Stimulated activated effector memory CD8-positive, alpha-beta T cell treated with anti-CD3 and anti-CD28 coated beads, Interleukin-12 subunit alpha, Interleukin-12 subunit beta, amount 100 ng/mL, for 72 hours (primary cell): Measurements from ENCODE around the gene DNAH11.

Experiments used
- ATAC-seq: fragments of 150-1000 bp; cut with Tn5 transposase; 2 replicates; pipeline ENCODE4 v1.10.0; 2021
- DNase-seq, 2 donors: peaks; one replicate each; pipeline ENCODE4 v3.0.0; 2021 to 2022; ENCODE audit warnings: low spot score in 2 of 2
- H3K27ac Mint-ChIP-seq: one replicate; pipeline ENCODE4 v1.8.0; 2022; ENCODE audit warnings: mild to moderate bottlenecking, mixed read lengths
- H3K36me3 Mint-ChIP-seq: one replicate; pipeline ENCODE4 v1.8.0; 2022; ENCODE audit warnings: mild to moderate bottlenecking, mixed read lengths
- H3K4me1 Mint-ChIP-seq: one replicate; pipeline ENCODE4 v1.8.0; 2022; ENCODE audit warnings: mixed read lengths
- H3K4me3 Mint-ChIP-seq: one replicate; pipeline ENCODE4 v1.8.0; 2022; ENCODE audit warnings: mild to moderate bottlenecking, mixed read lengths
- H3K9me3 Mint-ChIP-seq: one replicate; pipeline ENCODE4 v1.8.0; 2022; ENCODE audit warnings: mixed read lengths

DNAH11 gene

DNA sequence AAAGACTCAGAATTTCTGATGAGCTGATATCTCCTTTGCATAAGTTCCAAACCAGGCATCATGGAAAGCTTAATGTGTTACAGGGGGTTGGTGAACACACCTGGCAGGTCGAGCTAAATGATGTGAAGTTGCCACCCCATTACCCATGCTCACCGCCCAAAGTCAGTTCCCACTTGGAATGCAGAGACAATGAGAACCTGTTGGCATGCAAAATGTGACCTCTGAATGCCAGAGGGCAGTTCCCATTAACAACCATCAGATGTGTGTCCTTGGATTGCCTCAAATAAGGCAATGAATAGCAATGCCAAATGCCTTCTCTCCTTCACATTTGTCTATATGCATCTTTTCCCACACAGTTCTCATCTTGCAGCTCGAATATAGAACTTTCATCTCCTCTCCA is 212.1 kb downstream of the DNAH11 start:
- no peaks in the 10 kb centered on the region for H3K4me1 Mint-ChIP-seq
- no peak overlapping the region for H3K4me3 Mint-ChIP-seq
- ATAC-seq (no peak), DNase-seq (no peak)
- no peaks in the 10 kb centered on the region for H3K36me3 Mint-ChIP-seq
- H3K27ac Mint-ChIP-seq: no peak overlapping the region
- no peaks in the 10 kb centered on the region for H3K9me3 Mint-ChIP-seq

DNA sequence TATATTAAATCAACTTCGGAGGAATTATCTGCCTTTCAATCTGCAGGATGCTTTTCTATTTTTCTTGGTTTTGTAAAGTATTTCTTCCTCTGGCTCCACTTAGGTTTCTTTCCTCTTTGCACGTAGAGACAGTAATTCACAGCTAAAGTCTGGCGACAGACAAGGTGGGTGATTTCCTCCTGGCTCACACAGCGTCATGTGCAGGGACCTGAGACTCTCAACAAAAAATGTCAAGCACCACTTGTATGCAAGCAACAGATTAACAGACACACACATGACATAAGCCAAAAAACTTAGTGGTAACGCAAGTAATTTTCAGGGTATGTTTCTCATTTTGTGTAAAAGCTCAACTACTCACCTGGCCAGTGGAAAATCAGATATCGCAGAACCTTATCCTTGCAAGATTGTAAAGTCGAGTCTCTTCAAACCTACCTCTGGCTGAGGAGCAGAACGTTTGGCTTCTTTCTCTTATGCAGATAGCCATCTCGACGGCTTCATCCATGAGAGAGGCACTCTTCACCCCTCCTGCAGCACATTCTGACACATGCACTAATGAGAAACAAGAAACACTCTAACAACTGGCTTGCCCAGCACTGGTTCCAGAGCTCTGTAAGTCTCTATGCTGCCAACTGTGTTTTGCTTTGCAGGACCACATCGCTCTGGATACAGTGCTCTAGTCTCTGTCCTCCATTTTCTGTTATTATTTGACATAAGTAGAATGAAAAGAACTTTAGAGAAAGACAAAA is 214.9 kb downstream of the DNAH11 start:
- Mint-ChIP-seq H3K9me3 (no peaks in the 10 kb centered on the region), H3K27ac (no peak overlapping the region), H3K4me1 (no peaks in the 10 kb centered on the region), H3K4me3 (no peak overlapping the region), H3K36me3 (no peaks in the 10 kb centered on the region)
- DNase-seq (no peak), ATAC-seq (no peak)

DNA sequence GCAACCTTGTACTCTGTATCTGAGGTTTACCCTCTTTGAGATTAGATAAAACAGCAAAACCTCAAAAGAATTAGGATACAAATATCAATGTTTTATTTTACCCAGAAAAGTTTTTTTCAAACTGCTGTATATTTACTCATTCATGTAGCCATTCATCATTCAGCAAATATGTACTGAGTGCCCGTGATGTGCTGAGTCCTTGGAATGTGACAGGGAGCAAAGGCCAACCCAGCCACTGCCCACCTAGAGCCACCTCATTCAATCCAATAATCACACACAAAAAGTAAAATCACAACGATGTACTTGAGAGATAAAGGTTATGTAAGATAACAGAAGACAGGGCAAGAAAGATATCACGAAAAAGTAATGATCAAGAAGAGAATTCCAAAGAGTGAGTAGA is 215.4 kb downstream of the DNAH11 start:
- no peak for ATAC-seq
- DNase-seq: no peak
- H3K36me3 Mint-ChIP-seq: no peaks in the 10 kb centered on the region
- no peak overlapping the region for H3K27ac Mint-ChIP-seq
- H3K9me3 Mint-ChIP-seq: no peaks in the 10 kb centered on the region
- no peaks in the 10 kb centered on the region for H3K4me1 Mint-ChIP-seq
- H3K4me3 Mint-ChIP-seq: no peak overlapping the region

DNA sequence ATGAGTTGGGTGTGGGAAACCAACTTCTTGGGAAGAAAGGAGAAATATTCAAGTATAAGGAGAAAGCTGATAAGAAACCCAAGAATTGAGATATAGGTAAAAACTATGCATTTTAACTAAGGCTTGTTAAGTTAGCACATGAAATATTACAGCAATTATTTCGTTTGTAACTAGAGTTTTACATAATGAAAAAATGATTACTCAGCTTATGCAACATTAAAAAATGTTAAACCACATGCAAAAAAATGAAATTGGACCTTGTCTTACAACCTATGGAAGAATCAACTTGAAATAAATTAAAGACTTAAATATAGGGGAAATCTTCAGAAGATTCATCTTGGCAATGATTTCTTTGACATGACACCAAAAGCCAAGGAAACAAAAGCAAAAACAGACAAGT is 219.6 kb downstream of the DNAH11 start:
- Mint-ChIP-seq H3K27ac (no peak overlapping the region), H3K4me3 (no peak overlapping the region), H3K4me1 (no peaks in the 10 kb centered on the region), H3K9me3 (no peaks in the 10 kb centered on the region), H3K36me3 (no peaks in the 10 kb centered on the region)
- no peak for DNase-seq
- no peak for ATAC-seq

DNA sequence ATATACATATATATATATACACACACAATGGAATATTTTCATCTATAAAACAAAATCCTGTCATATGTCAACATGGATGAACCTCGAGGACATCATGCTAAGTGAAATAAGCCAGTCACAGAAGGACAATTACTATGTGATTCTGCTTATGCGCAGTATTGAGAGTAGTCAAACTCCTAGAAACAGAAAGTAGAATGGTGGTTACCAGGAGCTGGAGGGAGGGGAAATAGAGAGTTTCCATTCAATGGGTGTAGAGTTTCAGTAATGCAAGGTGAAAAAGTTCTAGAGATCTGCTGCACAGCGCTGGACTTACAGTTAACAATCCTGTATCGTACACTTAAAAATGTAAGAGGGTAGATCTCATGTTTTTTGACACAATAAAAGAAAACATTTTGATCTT is 221.0 kb downstream of the DNAH11 start:
- H3K4me3 Mint-ChIP-seq: no peak overlapping the region
- H3K36me3 Mint-ChIP-seq: no peaks in the 10 kb centered on the region
- H3K27ac Mint-ChIP-seq: no peak overlapping the region
- DNase-seq (no peak), ATAC-seq (no peak)
- no peaks in the 10 kb centered on the region for H3K4me1 Mint-ChIP-seq
- no peaks in the 10 kb centered on the region for H3K9me3 Mint-ChIP-seq

DNA sequence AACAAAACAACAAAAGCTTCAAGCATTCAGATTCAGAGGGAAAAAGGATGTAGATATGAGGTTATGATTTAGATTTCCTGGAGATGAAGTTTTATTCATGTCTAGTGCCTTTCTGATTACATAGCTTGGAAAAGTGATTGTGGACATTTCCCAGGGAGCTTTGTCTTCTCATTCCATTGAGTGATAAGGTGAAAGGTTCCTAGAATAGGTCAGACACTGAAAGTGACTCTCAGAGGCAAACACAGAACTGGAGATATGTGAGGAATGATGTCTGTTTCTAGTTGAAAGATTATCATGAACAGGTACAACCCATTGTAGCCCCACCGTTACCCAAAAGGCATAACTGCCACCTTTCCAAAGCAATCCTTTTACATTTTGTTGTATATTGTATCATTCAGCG is 223.4 kb downstream of the DNAH11 start:
- Mint-ChIP-seq H3K4me1 (no peaks in the 10 kb centered on the region), H3K9me3 (no peaks in the 10 kb centered on the region), H3K4me3 (no peak overlapping the region), H3K36me3 (no peaks in the 10 kb centered on the region), H3K27ac (no peak overlapping the region)
- DNase-seq (no peak), ATAC-seq (no peak)

DNA sequence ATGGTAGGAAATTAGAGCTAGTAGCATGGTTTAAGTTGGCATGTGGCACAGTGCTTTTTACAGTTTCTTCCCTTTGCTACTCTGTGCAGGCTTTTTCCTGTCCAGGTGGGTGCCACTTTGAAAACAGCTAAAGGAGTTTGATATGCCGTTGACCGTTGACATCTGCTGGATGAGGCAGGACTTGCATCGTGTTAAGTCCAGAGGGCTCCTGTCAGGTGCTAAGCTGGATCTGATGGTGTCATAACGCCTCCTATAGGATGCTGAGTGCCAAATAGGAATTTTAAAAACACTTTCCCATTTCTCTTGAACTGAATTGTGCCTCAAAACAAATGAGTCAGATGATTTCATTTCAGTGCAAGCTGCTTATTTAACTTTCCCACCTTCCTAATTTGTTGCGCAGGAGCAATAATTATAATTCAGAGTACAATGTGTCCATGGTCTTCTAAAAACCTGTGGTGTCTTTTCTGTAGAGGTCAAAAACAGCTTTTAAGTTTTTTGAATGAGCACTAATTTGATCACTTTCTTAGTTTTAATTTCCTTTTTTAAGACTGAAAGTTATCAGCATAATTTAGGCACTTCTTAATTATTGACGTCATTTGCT is 224.6 kb downstream of the DNAH11 start:
- Mint-ChIP-seq H3K4me1 (no peaks in the 10 kb centered on the region), H3K4me3 (no peak overlapping the region), H3K27ac (no peak overlapping the region), H3K9me3 (no peaks in the 10 kb centered on the region), H3K36me3 (no peaks in the 10 kb centered on the region)
- ATAC-seq (peak; percentile 70), DNase-seq (no peak)

DNA sequence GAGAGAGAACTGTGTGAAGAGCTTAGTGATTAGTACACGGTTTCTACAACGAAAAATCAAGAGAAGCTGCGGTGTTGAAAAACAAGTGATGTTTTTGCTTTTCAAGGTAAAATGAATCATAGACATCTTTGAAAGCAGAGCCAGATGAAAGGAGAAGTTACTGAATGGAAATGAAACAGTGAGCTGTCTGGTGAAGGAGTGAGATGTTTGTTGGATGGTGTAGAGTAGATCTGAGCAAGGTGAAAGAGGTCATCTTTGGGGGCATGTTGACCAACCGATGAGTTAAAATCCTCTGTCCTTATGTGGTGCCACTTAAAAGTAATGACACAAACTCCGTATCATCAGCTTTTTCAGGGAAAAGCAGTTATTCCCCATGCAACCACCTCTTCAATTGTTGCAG is 225.4 kb downstream of the DNAH11 start:
- no peaks in the 10 kb centered on the region for H3K9me3 Mint-ChIP-seq
- DNase-seq: no peak
- H3K4me1 Mint-ChIP-seq: no peaks in the 10 kb centered on the region
- no peaks in the 10 kb centered on the region for H3K36me3 Mint-ChIP-seq
- no peak for ATAC-seq
- H3K27ac Mint-ChIP-seq: no peak overlapping the region
- no peak overlapping the region for H3K4me3 Mint-ChIP-seq

DNA sequence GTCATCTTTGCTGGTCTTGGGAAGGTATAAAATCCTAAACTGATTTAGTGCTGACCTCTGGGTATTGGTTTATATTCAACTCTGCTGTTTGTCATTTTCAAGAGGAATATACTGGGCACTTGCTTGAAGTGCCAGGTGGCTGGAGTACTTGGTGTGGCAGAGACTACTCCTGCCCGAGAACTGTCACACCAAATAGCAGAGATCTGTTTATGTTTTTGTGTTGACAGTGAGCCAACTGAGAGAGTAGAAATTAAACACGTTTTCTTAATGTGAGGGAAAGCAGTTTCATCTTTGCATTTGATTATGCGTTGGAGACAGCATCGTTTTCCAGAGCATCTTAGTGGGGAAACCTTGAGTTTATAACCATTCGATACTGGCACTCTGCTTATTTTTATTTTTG is 228.4 kb downstream of the DNAH11 start:
- ATAC-seq (no peak), DNase-seq (no peak)
- Mint-ChIP-seq H3K27ac (no peak overlapping the region), H3K4me1 (no peaks in the 10 kb centered on the region), H3K4me3 (no peak overlapping the region), H3K9me3 (no peaks in the 10 kb centered on the region), H3K36me3 (no peaks in the 10 kb centered on the region)

DNA sequence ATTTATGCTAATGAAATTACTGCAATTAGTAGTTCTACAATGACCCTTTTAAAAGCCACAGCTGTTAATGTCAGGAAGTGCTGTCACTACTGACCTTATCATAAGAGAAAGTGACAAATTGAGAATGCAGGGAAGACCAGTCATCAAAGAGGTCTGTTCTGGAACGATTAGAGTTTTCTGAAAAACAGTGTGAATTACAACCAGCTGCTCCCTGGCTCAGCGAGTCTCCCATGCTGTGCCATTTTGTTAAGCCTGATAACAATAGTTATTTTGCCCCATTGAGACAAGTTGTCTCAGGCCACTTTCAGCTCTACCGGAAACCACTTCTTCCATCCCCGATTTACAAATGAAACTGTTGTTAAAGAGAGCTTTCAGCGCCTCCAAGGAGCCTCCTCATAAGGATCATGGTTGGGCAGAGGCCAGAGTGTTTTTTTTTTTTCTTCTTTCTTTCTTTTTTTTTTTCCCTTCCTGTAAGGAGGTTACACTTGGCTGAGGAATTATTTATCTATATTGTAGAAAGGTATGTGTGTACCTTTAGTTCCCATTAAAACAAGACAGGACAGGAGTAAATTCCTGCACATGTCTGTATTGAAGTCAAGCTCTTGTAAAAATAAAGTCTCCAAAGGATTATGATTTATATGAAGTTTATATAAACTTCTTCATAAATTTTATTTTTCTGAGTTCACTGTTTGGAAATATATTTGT is 229.2 kb downstream of the DNAH11 start:
- Mint-ChIP-seq H3K27ac (no peak overlapping the region), H3K4me3 (no peak overlapping the region), H3K9me3 (no peaks in the 10 kb centered on the region), H3K36me3 (no peaks in the 10 kb centered on the region), H3K4me1 (no peaks in the 10 kb centered on the region)
- no peak for DNase-seq
- no peak for ATAC-seq

DNA sequence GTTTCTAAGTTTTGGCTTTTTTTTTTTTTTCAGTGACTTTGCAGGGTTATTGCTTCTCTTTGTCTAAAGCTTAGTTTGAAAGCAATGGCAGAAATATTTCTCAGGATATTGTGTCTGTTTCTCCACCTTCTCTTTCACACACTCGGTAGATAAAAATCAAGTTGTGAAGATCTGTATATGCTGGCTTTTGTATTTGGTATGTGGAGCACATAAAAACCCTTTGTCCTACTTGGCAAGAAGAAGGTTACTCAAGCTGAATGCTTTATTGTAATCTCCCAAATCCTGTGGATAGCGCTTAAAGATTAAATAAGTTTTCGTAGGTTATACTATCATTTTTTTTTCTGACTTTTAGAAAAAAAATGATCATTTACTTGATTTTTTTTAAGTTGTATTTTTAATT is 230.5 kb downstream of the DNAH11 start:
- ATAC-seq: no peak
- DNase-seq: no peak
- Mint-ChIP-seq H3K27ac (no peak overlapping the region), H3K4me3 (no peak overlapping the region), H3K9me3 (no peaks in the 10 kb centered on the region), H3K4me1 (no peaks in the 10 kb centered on the region), H3K36me3 (no peaks in the 10 kb centered on the region)

DNA sequence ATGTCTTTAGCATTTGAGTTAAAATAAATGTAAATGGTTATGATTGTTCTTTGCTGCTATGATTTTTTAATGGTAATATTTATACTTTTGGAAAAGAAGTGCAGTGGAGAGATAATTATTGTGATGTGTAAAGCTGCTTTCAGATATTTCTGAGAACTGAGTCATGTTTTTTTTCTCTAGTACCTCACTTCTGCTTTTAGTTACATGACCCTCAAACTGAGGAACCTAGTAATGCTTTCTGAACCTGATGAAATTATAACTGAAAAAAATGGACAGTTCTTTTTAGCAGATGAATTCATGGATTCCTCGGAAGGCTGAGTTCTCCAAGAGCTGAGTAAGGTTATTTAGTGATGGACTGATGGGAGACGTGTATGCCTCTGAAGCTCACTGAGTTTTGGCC is 235.1 kb downstream of the DNAH11 start:
- no peak overlapping the region for H3K27ac Mint-ChIP-seq
- no peak for ATAC-seq
- no peaks in the 10 kb centered on the region for H3K9me3 Mint-ChIP-seq
- no peak for DNase-seq
- no peaks in the 10 kb centered on the region for H3K36me3 Mint-ChIP-seq
- H3K4me1 Mint-ChIP-seq: no peaks in the 10 kb centered on the region
- H3K4me3 Mint-ChIP-seq: no peak overlapping the region

DNA sequence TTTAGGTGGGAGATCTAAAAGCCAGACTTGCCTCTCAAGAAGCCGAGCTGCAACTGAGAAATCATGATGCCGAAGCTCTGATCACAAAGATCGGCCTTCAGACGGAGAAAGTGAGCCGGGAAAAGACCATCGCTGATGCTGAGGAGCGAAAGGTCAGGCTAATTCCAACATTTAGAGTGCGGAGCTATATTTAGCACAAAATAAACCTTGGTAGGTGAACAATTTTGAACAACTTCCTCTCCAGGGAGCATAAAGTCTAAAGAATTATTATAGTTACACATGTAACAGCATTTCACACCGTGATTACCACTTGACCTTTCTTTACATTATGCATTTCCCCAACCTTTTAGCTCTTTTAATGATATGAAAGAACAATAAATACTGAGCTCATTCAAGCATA is 236.1 kb downstream of the DNAH11 start:
- DNase-seq: no peak
- Mint-ChIP-seq H3K27ac (no peak overlapping the region), H3K9me3 (no peaks in the 10 kb centered on the region), H3K4me3 (no peak overlapping the region), H3K36me3 (no peaks in the 10 kb centered on the region), H3K4me1 (no peaks in the 10 kb centered on the region)
- no peak for ATAC-seq

DNA sequence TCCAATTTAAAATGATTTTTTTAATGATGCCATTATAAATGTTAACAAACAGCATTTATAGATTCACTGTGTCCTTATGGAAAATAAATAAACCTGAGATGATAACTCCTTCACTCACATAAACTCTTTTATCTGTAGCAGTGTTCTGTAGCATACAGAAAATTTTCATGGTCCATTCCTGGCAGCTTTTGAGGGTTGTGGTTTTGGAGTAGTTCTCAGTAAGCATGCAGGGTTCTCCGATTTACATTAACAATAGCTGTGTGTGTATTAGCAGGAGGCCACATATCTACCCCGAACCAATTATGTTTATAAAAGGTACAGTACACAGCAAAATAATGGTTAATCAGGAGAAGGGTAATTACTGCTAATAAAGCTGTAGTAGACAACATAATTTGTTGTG is 240.2 kb downstream of the DNAH11 start:
- ATAC-seq (no peak), DNase-seq (no peak)
- Mint-ChIP-seq H3K9me3 (no peaks in the 10 kb centered on the region), H3K36me3 (no peaks in the 10 kb centered on the region), H3K27ac (no peak overlapping the region), H3K4me1 (no peaks in the 10 kb centered on the region), H3K4me3 (no peak overlapping the region)

DNA sequence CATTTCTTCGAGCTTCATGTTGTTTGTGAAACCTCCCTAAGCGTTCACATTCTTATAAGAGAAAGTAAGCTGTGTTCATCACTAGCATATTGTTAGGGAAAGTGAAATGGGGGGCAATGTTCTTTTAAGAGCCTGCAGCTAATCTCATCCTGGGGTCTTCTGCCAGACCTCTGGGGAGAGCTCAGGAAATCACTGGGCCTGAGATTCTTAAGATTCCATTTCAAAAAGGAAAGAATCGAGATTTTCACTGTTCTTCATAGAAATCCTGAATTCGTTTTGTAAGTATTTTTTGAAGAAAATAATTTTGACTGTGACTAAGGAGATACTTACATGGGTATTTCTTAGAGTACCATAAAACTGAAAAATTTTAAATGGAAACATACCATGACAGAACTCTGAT is 242.2 kb downstream of the DNAH11 start:
- Mint-ChIP-seq H3K4me1 (no peaks in the 10 kb centered on the region), H3K4me3 (no peak overlapping the region), H3K36me3 (no peaks in the 10 kb centered on the region), H3K27ac (no peak overlapping the region), H3K9me3 (no peaks in the 10 kb centered on the region)
- ATAC-seq (no peak), DNase-seq (no peak)

DNA sequence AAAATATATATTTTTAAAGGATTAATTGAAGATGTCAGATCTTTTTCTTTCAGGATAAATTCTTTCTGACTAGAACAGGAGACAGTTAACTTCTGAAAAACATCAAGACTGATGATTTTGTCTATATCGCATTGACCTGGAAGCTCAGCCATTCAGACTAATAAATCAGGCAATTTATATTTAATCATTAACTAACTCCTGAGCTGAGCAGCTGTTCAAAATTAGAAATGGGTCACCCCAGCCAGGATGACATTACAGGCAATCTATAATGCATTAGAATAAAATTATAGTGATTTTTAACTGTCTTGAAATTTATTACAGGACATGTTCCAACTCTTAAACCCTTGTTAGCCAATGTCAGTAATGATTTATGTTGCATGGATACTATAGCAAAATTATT is 263.0 kb downstream of the DNAH11 start:
- no peak overlapping the region for H3K4me3 Mint-ChIP-seq
- ATAC-seq (no peak), DNase-seq (no peak)
- no peak overlapping the region for H3K27ac Mint-ChIP-seq
- H3K9me3 Mint-ChIP-seq: no peaks in the 10 kb centered on the region
- no peaks in the 10 kb centered on the region for H3K4me1 Mint-ChIP-seq
- no peaks in the 10 kb centered on the region for H3K36me3 Mint-ChIP-seq
